ENCODE results near the gene UHRF1. TPM values are rescaled to one million over a fixed set of nuclear protein-coding genes. Genes with fewer than 3 reads are reported as not detected.
"Not testable (repeated sequence)": the region's sequence is repeated elsewhere in the genome, so short reads cannot be mapped to it uniquely, and the experiment has no call there.

The UHRF1 gene
- total RNA-seq, 1 donor from 2014 or later: 76.7 TPM

- DNase-seq (ENCODE audit: low read depth, low spot score): no peak
Measured at GRCh38 chr19:4897146-4897545, 12.2 kb upstream of the UHRF1 start.

DNA sequence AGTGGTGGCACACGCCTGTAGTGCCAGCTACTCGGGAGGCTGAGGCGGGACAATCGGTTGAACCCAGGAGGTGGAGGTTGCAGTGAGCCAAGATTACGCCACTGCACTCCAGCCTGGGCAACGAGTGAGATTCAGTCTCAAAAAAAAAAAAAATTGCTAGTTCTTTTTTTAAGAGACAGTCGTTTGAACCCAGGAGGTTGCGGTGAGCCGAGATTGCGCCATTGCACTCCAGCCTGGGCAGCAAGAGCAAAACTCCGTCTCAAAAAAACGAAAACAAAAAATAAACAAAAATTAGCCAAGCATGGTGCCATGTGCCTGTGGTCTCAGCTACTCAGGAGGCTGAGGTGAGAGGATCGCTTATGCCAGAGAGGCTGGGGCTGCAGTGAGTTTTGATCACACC is 8.4 kb upstream of the UHRF1 start:
- DNase-seq (ENCODE audit: low read depth, low spot score): not testable (repeated sequence)

DNA sequence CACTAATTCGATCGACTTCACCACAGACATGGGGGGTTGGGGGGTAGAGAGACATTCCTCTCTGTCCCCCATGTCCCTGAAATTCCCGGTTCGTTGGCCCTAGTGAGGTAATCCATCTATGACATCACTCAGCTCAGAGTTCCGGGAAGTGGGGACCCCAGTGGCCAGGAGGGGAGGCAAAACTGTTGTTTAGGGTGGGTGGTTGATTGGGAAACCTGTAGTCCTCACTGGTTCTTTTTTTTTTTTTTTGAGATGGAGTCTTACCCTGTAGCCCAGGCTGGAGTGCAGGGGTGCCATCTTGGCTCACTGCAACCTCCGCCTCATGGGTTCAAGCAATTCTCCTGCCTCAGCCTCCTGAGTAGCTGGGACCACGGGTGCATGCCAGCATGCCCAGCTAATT is 6.5 kb upstream of the UHRF1 start, which contains the start of gene ARRDC5:
ARRDC5 (minus strand) TSS at position 101 of the 400 bp plus-strand sequence; CDS start at position 30, 71 bp downstream.
- DNase-seq (ENCODE audit: low read depth, low spot score): no peak

GRCh38 chr19:4904481-4904880 is 4.8 kb upstream of the UHRF1 start:
- no peak for DNase-seq (ENCODE audit: low read depth, low spot score)

GRCh38 chr19:4906963-4907362 is 2.3 kb upstream of the UHRF1 start:
- no peak for DNase-seq (ENCODE audit: low read depth, low spot score)

DNA sequence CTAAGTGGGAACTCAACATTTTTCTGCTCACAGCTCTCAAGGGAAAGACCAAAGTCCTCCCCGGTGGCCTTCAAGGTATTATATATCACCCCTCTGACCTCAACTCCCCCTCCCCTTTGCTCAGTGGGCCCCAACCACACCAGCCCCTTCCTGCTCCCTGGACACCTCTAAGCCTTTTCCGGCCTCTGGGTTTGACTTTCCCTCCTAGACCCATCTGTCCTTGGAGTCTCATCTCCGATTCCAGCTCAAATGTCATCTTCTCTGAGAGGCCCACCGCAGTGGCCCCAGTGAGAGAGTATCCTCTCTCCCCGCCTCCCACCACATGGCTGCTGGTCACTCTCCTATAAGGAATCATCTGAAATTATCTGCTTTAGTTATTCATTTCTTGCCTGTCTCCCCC is 941 bp upstream of the UHRF1 start:
- DNase-seq (ENCODE audit: low read depth, low spot score): no peak

DNA sequence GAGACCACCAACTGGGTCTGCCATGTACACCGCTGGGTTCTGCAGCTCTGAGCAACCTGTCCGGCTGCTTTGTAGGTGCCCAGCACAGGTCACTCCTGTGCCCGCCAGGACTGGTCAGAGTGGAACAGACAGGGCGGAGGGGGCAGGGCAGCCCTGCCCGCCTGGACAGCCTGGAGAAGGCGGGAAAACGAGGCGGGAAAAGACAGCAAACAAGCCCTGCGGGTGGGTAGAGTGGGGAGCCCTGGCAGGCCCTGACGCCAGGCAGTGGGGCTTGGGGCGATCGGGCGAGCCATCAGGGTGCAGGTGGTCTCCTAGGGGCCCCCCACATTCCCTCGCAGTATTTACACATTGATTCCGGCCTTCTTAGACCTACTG is 533 bp upstream of the UHRF1 start:
- DNase-seq (ENCODE audit: low read depth, low spot score): no peak

DNA sequence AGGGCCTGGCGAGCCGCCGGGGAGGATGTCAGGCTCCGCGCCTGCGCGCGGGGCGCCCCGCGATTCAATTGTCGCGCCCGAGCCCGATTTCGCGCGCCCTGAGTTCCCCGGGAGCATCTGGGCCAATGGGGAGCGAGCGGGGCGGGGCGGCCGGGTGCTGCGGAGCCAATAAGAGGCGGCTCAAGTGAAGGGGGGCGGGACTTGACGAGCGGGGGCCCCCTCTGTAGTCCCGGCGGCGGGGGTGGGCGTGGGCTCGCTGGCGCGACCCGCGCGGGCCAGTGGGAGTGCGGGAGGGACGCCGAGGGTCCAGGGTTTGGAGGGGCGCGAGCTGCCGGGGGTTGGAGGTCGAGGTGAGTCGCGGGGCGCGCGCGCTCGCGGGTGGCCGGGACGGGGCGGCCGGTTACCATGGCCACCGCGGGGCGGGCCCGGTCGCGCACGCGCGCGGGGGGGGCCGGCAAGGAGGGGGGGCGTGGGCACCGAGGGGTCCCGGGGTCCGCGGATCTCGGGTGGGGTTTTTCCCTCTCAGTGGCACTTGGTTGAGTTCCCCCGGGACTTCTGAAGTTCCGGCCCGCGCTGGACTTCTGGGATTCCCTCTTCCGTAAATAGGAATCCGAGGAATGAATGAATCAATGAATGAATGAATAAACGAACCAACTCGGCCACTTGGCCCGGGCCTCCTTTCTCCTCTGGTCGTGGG is 744 bp downstream of the UHRF1 start:
- peak; percentile 53 for DNase-seq (ENCODE audit: low read depth, low spot score)

DNA sequence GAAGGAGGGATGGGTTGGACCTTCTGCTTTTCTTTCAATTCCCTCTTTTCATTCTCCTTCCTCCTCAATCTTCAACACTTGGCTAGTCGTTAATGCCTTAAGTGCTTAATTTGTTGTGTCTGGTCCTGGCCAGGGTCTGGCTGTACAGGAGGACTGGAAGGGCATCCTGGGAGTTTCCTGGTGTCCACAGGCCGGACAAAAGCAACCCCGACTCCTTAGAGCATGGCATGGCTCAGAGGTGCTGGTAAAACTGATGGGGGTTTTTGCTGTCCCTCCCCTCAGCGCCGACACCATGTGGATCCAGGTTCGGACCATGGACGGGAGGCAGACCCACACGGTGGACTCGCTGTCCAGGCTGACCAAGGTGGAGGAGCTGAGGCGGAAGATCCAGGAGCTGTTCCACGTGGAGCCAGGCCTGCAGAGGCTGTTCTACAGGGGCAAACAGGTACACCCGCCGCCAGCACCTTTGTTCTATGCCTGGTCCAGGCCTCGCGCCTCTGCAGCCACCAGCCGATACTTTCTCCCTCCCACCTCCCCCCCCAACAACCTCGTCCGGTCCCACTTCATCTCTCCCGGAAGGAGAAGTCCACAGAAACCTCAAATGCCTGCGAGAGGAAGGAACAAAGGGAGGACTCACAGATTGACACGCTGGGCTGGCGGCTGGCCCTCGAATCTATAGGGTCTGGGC is 1.4 kb downstream of the UHRF1 start:
- no peak for DNase-seq (ENCODE audit: low read depth, low spot score)

DNA sequence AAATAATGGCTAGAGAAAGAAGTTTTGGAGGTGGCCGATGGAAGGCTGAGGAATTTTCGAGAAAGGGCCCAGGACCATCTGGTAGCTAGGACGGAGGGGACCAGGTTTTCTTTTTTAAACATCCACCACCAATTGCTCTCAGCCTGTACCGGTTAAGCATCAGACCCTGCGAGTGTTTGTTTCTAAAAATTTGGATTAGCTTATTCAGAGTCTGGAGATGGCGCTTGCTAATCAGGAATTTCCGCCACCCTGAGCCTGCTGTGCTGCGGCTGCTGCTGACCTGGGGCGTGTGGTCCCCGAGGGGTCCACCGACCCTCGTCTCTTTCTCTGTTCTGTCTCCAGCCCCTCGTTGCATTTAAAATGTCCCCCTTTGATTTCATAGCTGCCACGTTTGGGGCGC is 2.0 kb downstream of the UHRF1 start:
- DNase-seq (ENCODE audit: low read depth, low spot score): no peak

- peak; percentile 66 for DNase-seq (ENCODE audit: low read depth, low spot score)
Measured at GRCh38 chr19:4911786-4912672, 2.7 kb downstream of the UHRF1 start.

DNA sequence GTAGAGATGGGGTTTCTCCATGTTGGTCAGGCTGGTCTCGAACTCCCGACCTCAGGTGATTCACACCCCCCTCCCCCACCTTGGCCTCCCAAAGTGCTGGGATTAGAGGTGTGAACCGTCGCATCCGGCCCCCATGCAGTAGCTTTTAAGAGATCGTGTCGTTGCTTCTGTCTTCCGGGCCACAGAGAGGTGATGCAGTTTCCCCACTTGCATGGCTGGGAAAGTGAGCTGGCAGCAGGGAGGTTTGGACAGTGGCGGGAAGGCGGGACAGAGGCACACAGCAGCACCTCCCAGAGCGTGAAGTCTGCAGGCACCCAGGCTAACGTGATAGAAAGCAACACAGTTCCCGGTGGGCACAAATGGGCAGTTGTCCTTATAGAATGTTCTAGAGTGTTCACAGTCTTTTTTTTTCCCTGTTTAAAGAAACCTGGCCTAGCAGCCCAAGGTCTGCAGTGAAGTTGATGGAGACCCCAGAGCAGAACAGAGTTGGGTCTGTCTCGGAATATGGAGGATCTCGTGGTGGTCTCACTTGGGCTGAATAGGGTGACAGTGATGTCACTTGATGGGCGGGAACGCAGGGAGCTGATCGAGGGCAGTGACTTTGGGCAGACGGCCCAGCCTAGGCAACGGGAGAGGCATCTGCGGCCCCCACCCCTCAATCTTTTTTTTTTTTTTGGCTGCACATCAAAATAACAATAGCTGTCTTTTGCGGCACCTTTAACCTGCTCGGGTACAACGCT is 4.9 kb downstream of the UHRF1 start:
- DNase-seq (ENCODE audit: low read depth, low spot score): no peak

- no peak for DNase-seq (ENCODE audit: low read depth, low spot score)
Measured at GRCh38 chr19:4914736-4915501, 5.6 kb downstream of the UHRF1 start.

- DNase-seq (ENCODE audit: low read depth, low spot score): no peak
Measured at GRCh38 chr19:4916292-4917082, 7.2 kb downstream of the UHRF1 start.

GRCh38 chr19:4922530-4923275 is 13.4 kb downstream of the UHRF1 start:
- DNase-seq (ENCODE audit: low read depth, low spot score): no peak

GRCh38 chr19:4923276-4923747 is 14.0 kb downstream of the UHRF1 start:
- DNase-seq (ENCODE audit: low read depth, low spot score): no peak

- no peak for DNase-seq (ENCODE audit: low read depth, low spot score)
Measured at GRCh38 chr19:4929186-4929585, 19.9 kb downstream of the UHRF1 start.

DNA sequence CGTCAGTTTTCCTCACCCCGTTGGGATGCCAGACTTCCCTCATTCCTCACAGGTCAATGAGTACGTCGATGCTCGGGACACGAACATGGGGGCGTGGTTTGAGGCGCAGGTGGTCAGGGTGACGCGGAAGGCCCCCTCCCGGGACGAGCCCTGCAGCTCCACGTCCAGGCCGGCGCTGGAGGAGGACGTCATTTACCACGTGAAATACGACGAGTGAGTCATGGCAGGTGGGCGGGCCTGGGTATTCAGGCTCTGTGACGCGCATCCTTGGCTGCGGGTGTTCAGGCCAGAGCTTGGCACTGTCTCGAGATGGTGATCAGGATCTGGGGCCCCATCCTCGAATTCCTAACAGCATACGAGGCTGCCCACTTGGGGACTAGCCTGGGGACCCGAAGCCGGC is 21.4 kb downstream of the UHRF1 start:
- DNase-seq (ENCODE audit: low read depth, low spot score): no peak

DNA sequence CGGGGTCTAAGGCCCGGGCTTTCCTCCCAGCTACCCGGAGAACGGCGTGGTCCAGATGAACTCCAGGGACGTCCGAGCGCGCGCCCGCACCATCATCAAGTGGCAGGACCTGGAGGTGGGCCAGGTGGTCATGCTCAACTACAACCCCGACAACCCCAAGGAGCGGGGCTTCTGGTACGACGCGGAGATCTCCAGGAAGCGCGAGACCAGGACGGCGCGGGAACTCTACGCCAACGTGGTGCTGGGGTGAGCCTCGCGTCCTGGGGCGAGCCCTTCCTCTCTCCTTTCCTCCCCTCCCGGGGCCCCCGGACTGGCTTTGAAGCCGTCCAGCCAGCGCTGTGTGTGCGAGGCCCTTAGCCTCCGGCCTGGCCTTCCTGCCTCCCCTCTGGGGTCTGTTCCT is 23.4 kb downstream of the UHRF1 start:
- no peak for DNase-seq (ENCODE audit: low read depth, low spot score)

Measured in pulmonary artery endothelial cell (primary cell).